Neuron (in vitro differentiated cells): ENCODE data around the gene CNTNAP2.

ENCODE experiments used
- H2AFZ ChIP-seq: one replicate; pipeline ENCODE4 v1.6.1; 2013; ENCODE audit warnings: low read depth, mild to moderate bottlenecking, inconsistent platforms, low read length, moderate library complexity
- H3K27me3 ChIP-seq: one replicate; pipeline ENCODE4 v1.6.1; 2013; ENCODE audit warnings: low read length; ENCODE audit not compliant: insufficient read depth
- H3K36me3 ChIP-seq: one replicate; pipeline ENCODE4 v1.6.1; 2013; ENCODE audit warnings: low read length; ENCODE audit not compliant: insufficient read depth
- H3K4me1 ChIP-seq: one replicate; pipeline ENCODE4 v1.6.1; 2013; ENCODE audit warnings: low read length; ENCODE audit not compliant: insufficient read depth
- H3K4me3 ChIP-seq: 2 replicates; pipeline ENCODE4 v1.5.1; 2013; ENCODE audit warnings: mild to moderate bottlenecking, low read length, moderate library complexity
- H3K9me3 ChIP-seq: one replicate; pipeline ENCODE4 v1.6.1; 2013; ENCODE audit warnings: low read length

The CNTNAP2 gene

GRCh38 chr7:147406521-147407135 lies 1290.0 kb downstream of the CNTNAP2 start:
- no peaks in the 10 kb centered on the region for H3K4me1 ChIP-seq
- H3K9me3 ChIP-seq = no peaks in the 10 kb centered on the region
- H3K36me3 ChIP-seq = no peaks in the 10 kb centered on the region
- no peak overlapping the region for H3K4me3 ChIP-seq
- no peaks in the 10 kb centered on the region for H3K27me3 ChIP-seq
- H2AFZ ChIP-seq = no peak overlapping the region

- H3K9me3 ChIP-seq = no peaks in the 10 kb centered on the region
- no peak overlapping the region for H3K4me3 ChIP-seq
- H3K36me3 ChIP-seq = no peaks in the 10 kb centered on the region
- no peaks in the 10 kb centered on the region for H3K4me1 ChIP-seq
- no peaks in the 10 kb centered on the region for H3K27me3 ChIP-seq
- H2AFZ ChIP-seq = no peak overlapping the region
Measured at GRCh38 chr7:147411096-147411495, 1294.5 kb downstream of the CNTNAP2 start.

DNA sequence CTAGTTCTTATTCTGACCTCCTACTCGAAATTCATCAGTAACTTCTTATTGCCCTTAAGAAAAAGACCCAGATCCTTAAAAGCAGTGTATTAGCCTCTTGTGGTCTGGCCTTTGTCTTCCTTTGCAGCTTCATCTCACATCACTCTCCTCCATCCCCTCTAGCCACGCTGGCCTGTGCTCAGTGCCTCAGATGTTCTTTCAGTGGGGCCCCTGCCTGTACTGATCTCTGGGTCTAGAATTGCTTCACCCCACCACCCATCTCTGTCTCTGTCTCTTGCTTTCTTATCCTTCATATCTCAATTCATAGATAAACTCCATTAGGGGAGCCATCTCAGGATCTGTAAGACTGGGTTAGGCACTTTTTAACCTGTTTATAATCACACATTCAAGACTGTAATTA lies 1295.5 kb downstream of the CNTNAP2 start:
- Histone ChIP-seq H3K9me3 (no peaks in the 10 kb centered on the region), H3K4me3 (no peak overlapping the region), H3K36me3 (no peaks in the 10 kb centered on the region), H3K4me1 (no peaks in the 10 kb centered on the region), H3K27me3 (no peaks in the 10 kb centered on the region), H2AFZ (no peak overlapping the region)

DNA sequence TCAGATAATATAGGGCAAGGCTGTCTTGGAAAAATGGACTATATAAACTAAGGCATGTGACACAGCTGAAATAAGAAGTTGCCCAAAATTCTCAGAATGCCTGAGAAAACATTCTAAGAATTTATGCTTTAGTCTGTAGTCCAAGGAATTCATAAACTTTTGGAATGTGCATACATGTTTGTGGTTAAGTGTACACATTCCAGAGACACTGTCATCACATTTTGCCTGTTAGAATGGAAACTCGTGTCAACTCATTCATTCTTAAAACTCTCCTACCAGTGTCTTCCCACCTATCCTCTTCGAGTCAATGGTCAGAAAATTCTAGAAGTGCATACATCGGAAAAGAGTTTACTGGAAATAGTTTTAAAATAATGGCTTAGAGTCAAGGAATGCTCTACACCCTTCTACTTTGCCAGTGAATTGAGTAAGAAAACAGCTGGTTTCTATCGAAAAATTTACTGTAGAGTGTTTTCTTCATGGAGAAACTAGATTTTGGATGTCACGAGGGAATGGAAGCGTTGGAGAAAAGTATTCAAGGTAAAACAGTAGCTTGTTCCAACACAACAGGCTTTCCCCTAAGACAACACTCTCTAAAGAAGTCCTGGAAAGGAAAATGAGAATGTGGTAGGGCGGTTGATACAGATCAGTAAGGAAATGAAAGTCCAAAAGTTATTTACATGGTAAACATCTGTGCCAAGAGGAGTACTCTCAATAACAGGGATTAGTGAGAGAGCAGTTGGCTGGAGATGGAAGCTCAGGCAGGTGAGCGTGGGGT lies 1296.4 kb downstream of the CNTNAP2 start:
- Histone ChIP-seq H3K4me3 (no peak overlapping the region), H3K36me3 (no peaks in the 10 kb centered on the region), H3K27me3 (no peaks in the 10 kb centered on the region), H3K4me1 (no peaks in the 10 kb centered on the region), H2AFZ (no peak overlapping the region), H3K9me3 (no peaks in the 10 kb centered on the region)

DNA sequence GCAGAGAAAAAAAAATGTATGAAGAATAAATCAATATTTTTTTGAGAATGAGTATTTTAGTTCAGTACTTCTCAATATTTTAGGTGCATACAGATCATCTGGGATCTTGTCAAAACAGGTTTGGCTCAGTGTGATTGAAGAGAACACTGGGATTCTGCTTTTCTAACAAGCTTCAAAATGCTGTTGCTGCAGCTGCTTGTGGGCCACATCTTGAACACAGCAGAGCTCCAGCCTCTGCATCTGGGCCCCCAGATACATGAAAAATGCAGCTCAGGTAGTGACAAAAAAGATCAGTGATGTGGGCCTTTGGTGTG lies 1296.9 kb downstream of the CNTNAP2 start:
- Histone ChIP-seq H3K27me3 (no peaks in the 10 kb centered on the region), H3K4me1 (no peaks in the 10 kb centered on the region), H2AFZ (no peak overlapping the region), H3K9me3 (no peaks in the 10 kb centered on the region), H3K4me3 (no peak overlapping the region), H3K36me3 (no peaks in the 10 kb centered on the region)

DNA sequence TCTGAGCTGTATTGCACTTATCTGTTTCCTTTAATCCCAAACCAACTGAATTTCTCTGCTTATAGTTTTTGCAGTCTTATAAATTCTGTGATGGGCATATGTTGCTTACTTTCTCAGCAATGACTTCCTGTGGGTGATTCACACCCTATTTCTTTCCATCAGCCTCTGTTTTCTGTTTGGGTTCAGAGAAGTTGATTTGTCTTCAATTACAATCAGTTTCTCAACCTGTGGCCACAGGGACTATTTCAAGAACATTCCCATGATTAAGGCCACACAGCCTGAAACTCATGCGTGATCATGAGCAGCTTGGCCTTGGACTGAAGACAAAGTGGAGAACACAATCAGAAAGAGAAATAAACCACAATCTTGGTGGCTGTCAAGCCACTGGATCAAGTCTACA lies 1299.4 kb downstream of the CNTNAP2 start:
- Histone ChIP-seq H3K4me3 (no peak overlapping the region), H3K27me3 (no peaks in the 10 kb centered on the region), H3K9me3 (no peaks in the 10 kb centered on the region), H2AFZ (no peak overlapping the region), H3K36me3 (no peaks in the 10 kb centered on the region), H3K4me1 (no peaks in the 10 kb centered on the region)

- H3K9me3 ChIP-seq = no peaks in the 10 kb centered on the region
- no peaks in the 10 kb centered on the region for H3K36me3 ChIP-seq
- H3K4me3 ChIP-seq = no peak overlapping the region
- no peaks in the 10 kb centered on the region for H3K27me3 ChIP-seq
- no peaks in the 10 kb centered on the region for H3K4me1 ChIP-seq
- no peak overlapping the region for H2AFZ ChIP-seq
Measured at GRCh38 chr7:147418966-147419365, 1302.4 kb downstream of the CNTNAP2 start.

- no peaks in the 10 kb centered on the region for H3K9me3 ChIP-seq
- H3K4me1 ChIP-seq = no peaks in the 10 kb centered on the region
- no peak overlapping the region for H2AFZ ChIP-seq
- H3K4me3 ChIP-seq = no peak overlapping the region
- no peaks in the 10 kb centered on the region for H3K36me3 ChIP-seq
- H3K27me3 ChIP-seq = no peaks in the 10 kb centered on the region
Measured at GRCh38 chr7:147423875-147424274, 1307.3 kb downstream of the CNTNAP2 start.

- no peaks in the 10 kb centered on the region for H3K27me3 ChIP-seq
- H3K9me3 ChIP-seq = no peaks in the 10 kb centered on the region
- no peak overlapping the region for H2AFZ ChIP-seq
- H3K36me3 ChIP-seq = no peaks in the 10 kb centered on the region
- H3K4me3 ChIP-seq = no peak overlapping the region
- H3K4me1 ChIP-seq = no peaks in the 10 kb centered on the region
Measured at GRCh38 chr7:147428075-147428474, 1311.5 kb downstream of the CNTNAP2 start.

GRCh38 chr7:147429961-147430360 lies 1313.4 kb downstream of the CNTNAP2 start:
- Histone ChIP-seq H3K27me3 (no peaks in the 10 kb centered on the region), H3K9me3 (no peaks in the 10 kb centered on the region), H3K36me3 (no peaks in the 10 kb centered on the region), H3K4me1 (no peaks in the 10 kb centered on the region), H3K4me3 (no peak overlapping the region), H2AFZ (no peak overlapping the region)

- H3K4me1 ChIP-seq = no peaks in the 10 kb centered on the region
- no peaks in the 10 kb centered on the region for H3K9me3 ChIP-seq
- no peak overlapping the region for H3K4me3 ChIP-seq
- H3K27me3 ChIP-seq = no peaks in the 10 kb centered on the region
- no peaks in the 10 kb centered on the region for H3K36me3 ChIP-seq
- no peak overlapping the region for H2AFZ ChIP-seq
Measured at GRCh38 chr7:147432079-147432478, 1315.5 kb downstream of the CNTNAP2 start.

DNA sequence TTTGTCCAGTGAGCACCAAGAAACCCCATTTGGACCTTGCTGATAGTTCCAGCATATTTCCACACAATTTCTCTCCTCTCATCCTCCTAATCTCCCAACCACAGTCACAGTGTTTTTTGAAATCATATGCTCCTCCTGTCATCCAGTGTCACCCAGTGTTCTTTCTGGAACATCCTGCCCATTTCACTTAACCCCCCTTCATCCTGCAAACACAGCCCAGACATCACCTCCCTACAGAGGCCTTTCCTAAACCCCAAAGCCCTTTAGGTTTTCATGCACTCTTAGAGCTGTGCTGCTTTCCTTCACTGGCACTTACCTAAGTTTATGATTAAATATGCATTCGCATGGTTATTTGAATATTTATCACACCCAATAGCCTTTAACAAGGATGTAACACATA lies 1316.0 kb downstream of the CNTNAP2 start:
- Histone ChIP-seq H3K27me3 (no peaks in the 10 kb centered on the region), H3K4me3 (no peak overlapping the region), H3K36me3 (no peaks in the 10 kb centered on the region), H2AFZ (no peak overlapping the region), H3K9me3 (no peaks in the 10 kb centered on the region), H3K4me1 (no peaks in the 10 kb centered on the region)

DNA sequence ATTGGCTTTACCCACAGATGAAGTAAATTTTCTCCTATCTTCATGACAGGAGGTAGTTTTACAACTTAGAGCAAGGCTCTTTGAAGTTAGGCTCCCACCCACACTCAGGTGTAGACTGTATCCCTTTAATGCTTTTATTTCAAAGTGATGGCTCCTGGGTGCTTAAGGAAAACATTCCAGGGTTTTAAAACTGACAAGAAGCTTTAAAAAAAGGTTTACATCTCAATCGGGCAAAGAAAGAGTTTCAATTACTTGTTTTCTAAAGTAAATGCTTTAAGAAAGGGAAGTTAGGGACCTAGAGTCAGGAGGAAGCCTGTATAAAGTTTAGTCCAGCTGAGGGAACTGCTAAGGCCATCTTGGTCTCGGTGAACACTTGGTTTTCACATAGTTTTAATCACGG lies 1320.1 kb downstream of the CNTNAP2 start:
- Histone ChIP-seq H3K4me3 (no peak overlapping the region), H3K27me3 (no peaks in the 10 kb centered on the region), H3K4me1 (no peaks in the 10 kb centered on the region), H3K36me3 (no peaks in the 10 kb centered on the region), H3K9me3 (no peaks in the 10 kb centered on the region), H2AFZ (no peak overlapping the region)

DNA sequence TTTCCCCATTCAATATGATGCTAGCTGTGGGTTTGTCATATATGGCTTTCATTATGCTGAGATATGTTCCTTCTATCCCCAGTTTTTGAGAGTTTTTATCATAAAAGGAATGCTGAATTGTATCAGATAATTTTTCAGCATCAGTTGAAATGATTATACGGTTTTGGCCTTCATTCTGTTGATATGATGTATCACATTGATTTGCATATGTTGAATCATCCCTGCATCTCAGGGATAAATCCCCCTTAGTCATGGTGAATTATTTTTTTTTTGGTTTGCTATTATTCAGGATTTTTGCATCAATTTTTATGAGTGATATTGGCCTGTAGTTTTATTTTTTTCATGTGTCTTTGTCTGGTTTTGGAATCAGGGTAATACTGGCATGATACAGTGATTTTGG lies 1321.6 kb downstream of the CNTNAP2 start:
- Histone ChIP-seq H3K4me3 (no peak overlapping the region), H3K9me3 (no peaks in the 10 kb centered on the region), H3K4me1 (no peaks in the 10 kb centered on the region), H3K27me3 (no peaks in the 10 kb centered on the region), H3K36me3 (no peaks in the 10 kb centered on the region), H2AFZ (no peak overlapping the region)
